Measurements from ENCODE around the gene IL23R.

Gene IL23R

GRCh38 chr1:67294836-67295617, 128.8 kb downstream of the IL23R start:
- FAIRE-seq (no peak), DNase-seq (ENCODE audit: insufficient read length, low spot score) (no peak)

- DNase-seq (ENCODE audit: insufficient read length, low spot score), result no peak
Measured at GRCh38 chr1:67298762-67299161, 132.5 kb downstream of the IL23R start.

GRCh38 chr1:67299296-67299695, 133.0 kb downstream of the IL23R start:
- no peak for DNase-seq (ENCODE audit: insufficient read length, low spot score)
- FAIRE-seq, result no peak

More at GRCh38 chr1:67298762-67299161, 132.5 kb downstream of the IL23R start:
- FAIRE-seq, result no peak

- FAIRE-seq (no peak), DNase-seq (ENCODE audit: insufficient read length, low spot score) (no peak)
Measured at GRCh38 chr1:67300561-67300960, 134.3 kb downstream of the IL23R start.

- DNase-seq (ENCODE audit: insufficient read length, low spot score) (no peak), FAIRE-seq (no peak)
Measured at GRCh38 chr1:67304023-67304422, 137.8 kb downstream of the IL23R start.

- FAIRE-seq (no peak), DNase-seq (ENCODE audit: insufficient read length, low spot score) (no peak)
Measured at GRCh38 chr1:67306547-67306946, 140.3 kb downstream of the IL23R start.

- FAIRE-seq, result peak; percentile 76
Measured at GRCh38 chr1:67307251-67308060, 141.2 kb downstream of the IL23R start, which contains the start of gene IL12RB2. TSS of gene IL12RB2 (plus strand) at chr1:67307873. CDS start at chr1:67320369, 12,496 bp downstream.

GRCh38 chr1:67308136-67308535, 141.9 kb downstream of the IL23R start:
- no peak for FAIRE-seq
- DNase-seq (ENCODE audit: insufficient read length, low spot score), result no peak

More at GRCh38 chr1:67307251-67308060, 141.2 kb downstream of the IL23R start, which contains the start of gene IL12RB2:
- peak; percentile 9 for DNase-seq (ENCODE audit: insufficient read length, low spot score)

All from GM19239 (cell line).